ENCODE results near the gene AGBL1. TPM values are rescaled to one million over a fixed set of nuclear protein-coding genes. Genes with fewer than 3 reads are reported as not detected.

Gene AGBL1
- total RNA-seq, 6 experiments from 2014 or later: not detected

- Mint-ChIP-seq H3K9me3 (peaks cover 16% of the 10 kb centered on the region), H3K4me1 (ENCODE audit: low read depth) (no peaks in the 10 kb centered on the region), H3K4me3 (no peak overlapping the region), H3K36me3 (ENCODE audit: low read depth) (no peaks in the 10 kb centered on the region), H3K27me3 (ENCODE audit: insufficient read depth) (no peaks in the 10 kb centered on the region; the same call in 1 of the 2 replicates), H3K27ac (no peak overlapping the region)
- DNase-seq: no peak
- TF ChIP-seq CTCF (IDR thresholded peaks at IDR 0.05): no peak
These were observed 869.0 kb downstream of the AGBL1 start for GRCh38 chr15:86948719-86949118.

DNA sequence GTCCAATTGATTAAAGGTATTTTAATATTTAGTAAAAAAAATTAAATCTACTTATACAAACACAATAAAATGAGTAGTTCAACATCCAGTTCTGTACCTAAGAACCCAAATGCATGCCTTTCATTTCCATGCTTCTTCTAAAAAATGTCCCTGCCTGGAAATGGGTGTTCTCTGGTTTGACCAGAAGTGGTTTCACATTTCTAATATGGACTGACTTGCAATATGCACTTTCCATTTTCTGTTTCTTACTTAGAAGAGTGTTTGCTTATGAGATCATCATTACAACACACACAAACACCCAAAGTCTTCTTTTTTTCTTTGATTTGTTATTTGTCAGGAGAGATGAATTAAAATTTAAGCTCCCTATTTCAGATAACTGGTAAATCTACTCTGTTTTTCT lies 879.6 kb downstream of the AGBL1 start:
- Mint-ChIP-seq H3K4me1 (ENCODE audit: low read depth) (no peaks in the 10 kb centered on the region), H3K27me3 (ENCODE audit: insufficient read depth) (no peaks in the 10 kb centered on the region), H3K9me3 (peaks cover 16% of the 10 kb centered on the region), H3K27ac (no peak overlapping the region), H3K36me3 (ENCODE audit: low read depth) (no peaks in the 10 kb centered on the region; the same call in 1 of the 2 replicates), H3K4me3 (no peak overlapping the region)
- DNase-seq: no peak
- no peak for TF ChIP-seq CTCF (IDR thresholded peaks at IDR 0.05)

DNA sequence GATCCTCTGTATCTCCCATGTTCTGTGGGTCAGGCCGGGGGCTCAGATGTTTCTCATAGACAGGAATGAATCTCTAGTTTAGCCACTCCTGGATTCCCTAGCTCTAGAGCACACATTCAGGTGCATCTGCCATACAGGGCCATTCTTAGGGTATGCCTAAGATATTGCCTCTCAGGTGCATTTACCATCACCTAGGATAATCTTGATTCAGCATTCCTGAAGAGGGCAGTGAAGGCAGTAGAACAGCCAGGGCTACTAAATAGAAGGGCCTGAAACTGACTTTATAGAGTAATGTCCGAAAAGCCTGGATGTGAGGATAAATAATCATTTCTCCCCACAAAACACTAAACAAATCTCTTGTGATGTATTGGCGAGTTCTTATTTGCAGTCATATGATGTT lies 882.0 kb downstream of the AGBL1 start:
- Mint-ChIP-seq H3K27ac (no peak overlapping the region), H3K36me3 (ENCODE audit: low read depth) (no peaks in the 10 kb centered on the region), H3K27me3 (ENCODE audit: insufficient read depth) (no peaks in the 10 kb centered on the region), H3K4me3 (no peak overlapping the region), H3K9me3 (peaks cover 20% of the 10 kb centered on the region), H3K4me1 (ENCODE audit: low read depth) (no peaks in the 10 kb centered on the region)
- no peak for DNase-seq
- TF ChIP-seq CTCF (IDR thresholded peaks at IDR 0.05): no peak

GRCh38 chr15:86964271-86964670 lies 884.6 kb downstream of the AGBL1 start:
- Mint-ChIP-seq H3K4me1 (ENCODE audit: low read depth) (no peaks in the 10 kb centered on the region), H3K4me3 (no peak overlapping the region), H3K27me3 (ENCODE audit: insufficient read depth) (no peaks in the 10 kb centered on the region), H3K36me3 (ENCODE audit: low read depth) (no peaks in the 10 kb centered on the region), H3K27ac (no peak overlapping the region), H3K9me3 (peaks cover 24% of the 10 kb centered on the region)
- TF ChIP-seq CTCF (IDR thresholded peaks at IDR 0.05): no peak
- no peak for DNase-seq

- no peaks in the 10 kb centered on the region for H3K36me3 Mint-ChIP-seq (ENCODE audit: low read depth)
- H3K27me3 Mint-ChIP-seq (ENCODE audit: insufficient read depth): no peaks in the 10 kb centered on the region
- H3K4me3 Mint-ChIP-seq: no peak overlapping the region
- TF ChIP-seq CTCF (IDR thresholded peaks at IDR 0.05): no peak
- no peaks in the 10 kb centered on the region for H3K4me1 Mint-ChIP-seq (ENCODE audit: low read depth)
- peaks cover 19% of the 10 kb centered on the region for H3K9me3 Mint-ChIP-seq
- H3K27ac Mint-ChIP-seq: no peak overlapping the region
- no peak for DNase-seq
These were observed 888.6 kb downstream of the AGBL1 start for GRCh38 chr15:86968244-86968643.

GRCh38 chr15:86969364-86969763 lies 889.7 kb downstream of the AGBL1 start:
- H3K27ac Mint-ChIP-seq: no peak overlapping the region
- H3K4me1 Mint-ChIP-seq (ENCODE audit: low read depth): no peaks in the 10 kb centered on the region
- TF ChIP-seq CTCF (IDR thresholded peaks at IDR 0.05): no peak
- peaks cover 19% of the 10 kb centered on the region for H3K9me3 Mint-ChIP-seq
- H3K36me3 Mint-ChIP-seq (ENCODE audit: low read depth): no peaks in the 10 kb centered on the region
- no peaks in the 10 kb centered on the region for H3K27me3 Mint-ChIP-seq (ENCODE audit: insufficient read depth)
- H3K4me3 Mint-ChIP-seq: no peak overlapping the region
- no peak for DNase-seq

Data from HFFc6 (cell line).